ENCODE data around the gene EDN1. TPM values are rescaled to one million over a fixed set of nuclear protein-coding genes. Genes with fewer than 3 reads are reported as not detected.

The EDN1 gene
- total and polyA plus RNA-seq, 2 experiments from 2014 or later = 1.8 to 4.1 TPM

- no peak for DNase-seq
- no peak for TF ChIP-seq EZH2phosphoT487 (IDR thresholded peaks at IDR 0.05; ENCODE audit: insufficient read depth, low read depth)
- no peak for TF ChIP-seq EZH2 (IDR thresholded peaks at IDR 0.05; ENCODE audit: insufficient read depth, poor library complexity, severe bottlenecking)
- 88 to 100% methylated on average over 1 of the region's 1 CpG for WGBS, 2 experiments (ENCODE audit: low coverage in 1 of 2, low lambda C conversion rate in 2 of 2, missing lambda C conversion rate in 2 of 2)
- Histone ChIP-seq H3K4me2 (ENCODE audit: unreplicated experiment) (no peak overlapping the region), H3F3A (ENCODE audit: insufficient read depth) (no peaks in the 10 kb centered on the region), H3K36me3 (ENCODE audit: low read depth) (no peaks in the 10 kb centered on the region), H3K4me3 (no peak overlapping the region), H3K9me3 (ENCODE audit: low read depth) (no peaks in the 10 kb centered on the region), H4K20me1 (ENCODE audit: insufficient read depth) (no peaks in the 10 kb centered on the region), H3K9me2 (ENCODE audit: insufficient read depth) (no peaks in the 10 kb centered on the region), H3K27me3 (replicated peaks; ENCODE audit: insufficient read depth) (no peaks in the 10 kb centered on the region), H3K79me2 (ENCODE audit: insufficient read depth) (no peaks in the 10 kb centered on the region), H3K9ac (no peak overlapping the region), H2AFZ (no peak overlapping the region), H3K27ac (no peak overlapping the region), H3K4me1 (ENCODE audit: insufficient read depth) (no peaks in the 10 kb centered on the region)
- in situ Hi-C loops (cut with MboI) = no loop called here
Observed at GRCh38 chr6:12335131-12335527, 45.0 kb downstream of the EDN1 start.

GRCh38 chr6:12335717-12336116 is 45.6 kb downstream of the EDN1 start:
- Histone ChIP-seq H3K4me1 (ENCODE audit: insufficient read depth) (no peaks in the 10 kb centered on the region), H3K27me3 (replicated peaks; ENCODE audit: insufficient read depth) (no peaks in the 10 kb centered on the region), H3K4me2 (ENCODE audit: unreplicated experiment) (no peak overlapping the region), H3K79me2 (ENCODE audit: insufficient read depth) (no peaks in the 10 kb centered on the region), H3K27ac (no peak overlapping the region), H3K4me3 (no peak overlapping the region), H3F3A (ENCODE audit: insufficient read depth) (no peaks in the 10 kb centered on the region), H2AFZ (no peak overlapping the region), H4K20me1 (ENCODE audit: insufficient read depth) (no peaks in the 10 kb centered on the region), H3K36me3 (ENCODE audit: low read depth) (no peaks in the 10 kb centered on the region), H3K9me3 (ENCODE audit: low read depth) (no peaks in the 10 kb centered on the region), H3K9ac (no peak overlapping the region), H3K9me2 (ENCODE audit: insufficient read depth) (no peaks in the 10 kb centered on the region)
- in situ Hi-C loops (cut with MboI) = no loop called here
- 92 to 96% methylated on average over 1 of the region's 1 CpG for WGBS, 2 experiments (ENCODE audit: low coverage in 1 of 2, low lambda C conversion rate in 2 of 2, missing lambda C conversion rate in 2 of 2)
- no peak for TF ChIP-seq EZH2 (IDR thresholded peaks at IDR 0.05; ENCODE audit: insufficient read depth, poor library complexity, severe bottlenecking)
- TF ChIP-seq EZH2phosphoT487 (IDR thresholded peaks at IDR 0.05; ENCODE audit: insufficient read depth, low read depth) = no peak
- DNase-seq = no peak

- Histone ChIP-seq H3K4me3 (no peak overlapping the region), H3K9me3 (ENCODE audit: low read depth) (no peaks in the 10 kb centered on the region), H2AFZ (no peak overlapping the region), H4K20me1 (ENCODE audit: insufficient read depth) (no peaks in the 10 kb centered on the region), H3K9me2 (ENCODE audit: insufficient read depth) (no peaks in the 10 kb centered on the region), H3K36me3 (ENCODE audit: low read depth) (no peaks in the 10 kb centered on the region), H3K79me2 (ENCODE audit: insufficient read depth) (no peaks in the 10 kb centered on the region), H3K4me1 (ENCODE audit: insufficient read depth) (no peaks in the 10 kb centered on the region), H3K4me2 (ENCODE audit: unreplicated experiment) (no peak overlapping the region), H3K9ac (no peak overlapping the region), H3F3A (ENCODE audit: insufficient read depth) (no peaks in the 10 kb centered on the region), H3K27me3 (replicated peaks; ENCODE audit: insufficient read depth) (no peaks in the 10 kb centered on the region), H3K27ac (no peak overlapping the region)
- WGBS, 2 experiments (ENCODE audit: low coverage in 1 of 2, low lambda C conversion rate in 2 of 2, missing lambda C conversion rate in 2 of 2) = 80 to 83% methylated on average over 5 of the region's 5 CpGs
- TF ChIP-seq EZH2phosphoT487 (IDR thresholded peaks at IDR 0.05; ENCODE audit: insufficient read depth, low read depth) = no peak
- TF ChIP-seq EZH2 (IDR thresholded peaks at IDR 0.05; ENCODE audit: insufficient read depth, poor library complexity, severe bottlenecking) = no peak
- in situ Hi-C loops (cut with MboI) = no loop called here
- no peak for DNase-seq
Observed at GRCh38 chr6:12336121-12336971, 46.2 kb downstream of the EDN1 start.

- no peaks in the 10 kb centered on the region for H4K20me1 ChIP-seq (ENCODE audit: insufficient read depth)
- no peak overlapping the region for H3K27ac ChIP-seq
- no peaks in the 10 kb centered on the region for H3K9me3 ChIP-seq (ENCODE audit: low read depth)
- H3F3A ChIP-seq (ENCODE audit: insufficient read depth) = no peaks in the 10 kb centered on the region
- TF ChIP-seq EZH2phosphoT487 (IDR thresholded peaks at IDR 0.05; ENCODE audit: insufficient read depth, low read depth) (no peak), EZH2 (IDR thresholded peaks at IDR 0.05; ENCODE audit: insufficient read depth, poor library complexity, severe bottlenecking) (no peak)
- no peaks in the 10 kb centered on the region for H3K79me2 ChIP-seq (ENCODE audit: insufficient read depth)
- H3K9me2 ChIP-seq (ENCODE audit: insufficient read depth) = no peaks in the 10 kb centered on the region
- WGBS, 2 experiments (ENCODE audit: low coverage in 1 of 2, low lambda C conversion rate in 2 of 2, missing lambda C conversion rate in 2 of 2) = 68 to 77% methylated on average over 3 of the region's 3 CpGs
- no peak for DNase-seq
- no peaks in the 10 kb centered on the region for H3K36me3 ChIP-seq (ENCODE audit: low read depth)
- H3K4me2 ChIP-seq (ENCODE audit: unreplicated experiment) = no peak overlapping the region
- no peaks in the 10 kb centered on the region for H3K4me1 ChIP-seq (ENCODE audit: insufficient read depth)
- H2AFZ ChIP-seq = no peak overlapping the region
- no peak overlapping the region for H3K4me3 ChIP-seq
- in situ Hi-C loops (cut with MboI) = no loop called here
- H3K27me3 ChIP-seq (replicated peaks; ENCODE audit: insufficient read depth) = no peaks in the 10 kb centered on the region; the same call in 1 of the 2 replicates
- no peak overlapping the region for H3K9ac ChIP-seq
Observed at GRCh38 chr6:12339022-12339421, 48.9 kb downstream of the EDN1 start.

All from GM23248 (cell line).